H1 (cell line): ENCODE results near the gene UBASH3B. TPM values are rescaled to one million over a fixed set of nuclear protein-coding genes. Genes with fewer than 3 reads are reported as not detected.

ENCODE experiments used
- CTCF ChIA-PET: fragments of 300-600 bp; sonication (Branson Sonifier 250); formaldehyde crosslinking; loops from one replicate; lab custom pipeline; 2021; ENCODE audit not compliant: partially characterized antibody; lab: Charles Lee
- POLR2A ChIA-PET: fragments of 300-600 bp; sonication (Branson Sonifier 250); formaldehyde crosslinking; loops from one replicate; lab custom pipeline; 2021; ENCODE audit warnings: inconsistent platforms; ENCODE audit not compliant: partially characterized antibody; lab: Charles Lee
- DNase-seq, 2 experiments: peaks; one replicate each; pipeline versions ENCODE4 v3.0.0 to v3.0.0-alpha.2; 2010 to 2022; ENCODE audit warnings: low spot score in 2 of 2, low read depth in 1 of 2, mixed read lengths in 1 of 2
- FAIRE-seq: peaks from 2 replicates; lab custom pipeline; 2011; peaks lifted over from hg19 to GRCh38; lab: Jason Lieb, UNC
- H2AFZ ChIP-seq: 2 replicates; pipeline ENCODE4 v1.8.1; 2012; ENCODE audit warnings: low read length, inconsistent platforms
- H2AK5ac ChIP-seq: 2 replicates; pipeline ENCODE4 v1.6.1; 2013; ENCODE audit warnings: low read depth, low read length
- H2BK120ac ChIP-seq: replicated peaks from 2 replicates; pipeline ENCODE3; 2013; ENCODE audit warnings: low read depth, low read length, inconsistent platforms
- H2BK12ac ChIP-seq: 2 replicates; pipeline ENCODE4 v1.6.1; 2013; ENCODE audit warnings: low read depth, low read length
- H2BK15ac ChIP-seq: 2 replicates; pipeline ENCODE4 v1.6.1; 2013; ENCODE audit warnings: low read length
- H2BK20ac ChIP-seq: 2 replicates; pipeline ENCODE4 v1.6.1; 2013; ENCODE audit warnings: low read length
- H2BK5ac ChIP-seq: 2 replicates; pipeline ENCODE4 v1.6.1; 2013; ENCODE audit warnings: low read depth, low read length
- H3K14ac ChIP-seq: 2 replicates; pipeline ENCODE4 v1.6.1; 2013; ENCODE audit warnings: inconsistent platforms; ENCODE audit not compliant: insufficient read length
- H3K18ac ChIP-seq: 2 replicates; pipeline ENCODE4 v1.6.1; 2013; ENCODE audit warnings: low read length; ENCODE audit errors: extremely low read depth
- H3K23ac ChIP-seq: 2 replicates; pipeline ENCODE4 v1.6.1; 2013; ENCODE audit warnings: inconsistent platforms; ENCODE audit not compliant: insufficient read length
- H3K23me2 ChIP-seq: 2 replicates; pipeline ENCODE4 v1.6.1; 2013; ENCODE audit warnings: low read depth, low read length
- H3K27ac ChIP-seq: 2 replicates; pipeline ENCODE4 v1.6.1; 2011; ENCODE audit warnings: low read depth, low read length, inconsistent platforms
- H3K27me3 ChIP-seq, 4 experiments: replicated peaks in 1 of 4; 1 replicate in 1 of 4; 2 replicates in 3 of 4; pipeline versions ENCODE4 v1.6.1 to v1.8.1; 2011 to 2013; ENCODE audit warnings: low read length in 3 of 4, mild to moderate bottlenecking in 3 of 4, inconsistent platforms in 2 of 4, mixed read lengths in 2 of 4, moderate library complexity in 1 of 4; ENCODE audit not compliant: control insufficient read depth in 3 of 4, insufficient read depth in 3 of 4; ENCODE audit errors: extremely low read depth in 1 of 4
- H3K36me3 ChIP-seq, 4 experiments: 2 replicates each; pipeline versions ENCODE4 v1.6.1 to v1.8.1; 2011 to 2013; ENCODE audit warnings: mild to moderate bottlenecking in 4 of 4, low read length in 3 of 4, moderate library complexity in 2 of 4, control low read depth in 1 of 4, inconsistent platforms in 1 of 4; ENCODE audit not compliant: insufficient read depth in 4 of 4, control insufficient read depth in 2 of 4
- H3K4ac ChIP-seq: replicated peaks from 2 replicates; pipeline ENCODE3; 2013; ENCODE audit warnings: low read length, low read depth, mixed read lengths, inconsistent platforms; ENCODE audit not compliant: insufficient read length
- H3K4me1 ChIP-seq, 4 experiments: replicated peaks in 1 of 4; 1 replicate in 1 of 4; 2 replicates in 3 of 4; pipeline versions ENCODE4 v1.6.1 to v1.8.1; 2011 to 2013; ENCODE audit warnings: low read length in 3 of 4, inconsistent platforms in 2 of 4, mixed read lengths in 1 of 4; ENCODE audit not compliant: insufficient read depth in 4 of 4, control insufficient read depth in 3 of 4
- H3K4me2 ChIP-seq, 2 experiments: 2 replicates each; pipeline versions ENCODE4 v1.6.1 to v1.8.1; 2011 to 2013; ENCODE audit warnings: low read depth in 2 of 2, low read length in 2 of 2, control low read depth in 1 of 2, inconsistent platforms in 1 of 2, mild to moderate bottlenecking in 1 of 2; ENCODE audit not compliant: insufficient read depth in 1 of 2
- H3K4me3 ChIP-seq, 4 experiments: fragments of 200-600, 300-600 bp in 1 of 4; sonication (generic), shearing (Covaris generic), sonication (Bioruptor Twin) in 1 of 4; 2 replicates each; pipeline versions ENCODE4 v1.5.1 to v1.8.1; 2011 to 2016; ENCODE audit warnings: low read length in 4 of 4, low read depth in 3 of 4, control low read depth in 2 of 4, inconsistent platforms in 2 of 4, mild to moderate bottlenecking in 2 of 4, mixed read lengths in 1 of 4, moderate library complexity in 1 of 4; ENCODE audit not compliant: insufficient read depth in 2 of 4; ENCODE audit errors: extremely low read depth in 1 of 4
- H3K56ac ChIP-seq: replicated peaks from 2 replicates; pipeline ENCODE3; 2013; ENCODE audit warnings: low read depth, mild to moderate bottlenecking, mixed read lengths, low read length, inconsistent platforms; ENCODE audit not compliant: insufficient read length
- H3K79me1 ChIP-seq: 2 replicates; pipeline ENCODE4 v1.6.1; 2013; ENCODE audit warnings: low read depth, low read length, control low read depth
- H3K79me2 ChIP-seq, 2 experiments: 2 replicates each; pipeline versions ENCODE4 v1.6.1 to v1.8.1; 2012 to 2013; ENCODE audit warnings: low read length in 2 of 2, mild to moderate bottlenecking in 2 of 2, inconsistent platforms in 1 of 2; ENCODE audit not compliant: insufficient read depth in 2 of 2, control insufficient read depth in 1 of 2
- H3K9ac ChIP-seq, 4 experiments: replicated peaks in 1 of 4; 1 replicate in 1 of 4; 2 replicates in 3 of 4; pipeline versions ENCODE4 v1.6.1 to v1.8.1; 2011 to 2013; ENCODE audit warnings: low read depth in 3 of 4, low read length in 3 of 4, control low read depth in 2 of 4, mild to moderate bottlenecking in 2 of 4, moderate library complexity in 2 of 4, inconsistent platforms in 1 of 4; ENCODE audit errors: extremely low read depth in 1 of 4
- H3K9me3 ChIP-seq, 2 experiments: 2 replicates each; pipeline versions ENCODE4 v1.6.1 to v1.8.1; 2012 to 2013; ENCODE audit warnings: mild to moderate bottlenecking in 2 of 2, moderate library complexity in 2 of 2, control low read depth in 1 of 2, inconsistent platforms in 1 of 2, low read depth in 1 of 2, low read length in 1 of 2, mixed read lengths in 1 of 2; ENCODE audit not compliant: insufficient read depth in 2 of 2
- H4K20me1 ChIP-seq, 2 experiments: replicated peaks in 1 of 2; 2 replicates each; pipeline versions ENCODE3 to v1.8.1; 2011 to 2013; ENCODE audit warnings: inconsistent platforms in 2 of 2, low read length in 2 of 2, mild to moderate bottlenecking in 1 of 2; ENCODE audit not compliant: insufficient read depth in 2 of 2, control insufficient read depth in 1 of 2
- H4K5ac ChIP-seq: 2 replicates; pipeline ENCODE4 v1.6.1; 2013; ENCODE audit warnings: low read length, low read depth, mixed read lengths, inconsistent platforms; ENCODE audit not compliant: insufficient read length
- H4K8ac ChIP-seq: 2 replicates; pipeline ENCODE4 v1.8.0; 2013; ENCODE audit warnings: mild to moderate bottlenecking, moderate library complexity, low read length, inconsistent platforms; ENCODE audit not compliant: insufficient read depth; ENCODE audit errors: extremely low read depth
- H4K91ac ChIP-seq: replicated peaks from 2 replicates; pipeline ENCODE3; 2013; ENCODE audit warnings: low read length, mixed read lengths, inconsistent platforms; ENCODE audit not compliant: insufficient read length
- CBX8 ChIP-seq: fragments of 300-800, 300-1000 bp; sonication (generic); IDR thresholded peaks from 2 replicates; pipeline ENCODE4 v1.7.1; 2016; ENCODE audit warnings: low read depth, low read length, borderline replicate concordance
- CREB1 ChIP-seq: IDR thresholded peaks from 2 replicates; pipeline ENCODE4 v1.6.1; 2012; ENCODE audit warnings: inconsistent platforms
- E2F6 ChIP-seq: IDR thresholded peaks from 2 replicates; pipeline ENCODE4 v1.6.1; 2012; ENCODE audit warnings: inconsistent platforms
- HDAC2 ChIP-seq, 2 experiments: fragments of 300-600 bp in 1 of 2; sonication (generic) in 1 of 2; IDR thresholded peaks; 2 replicates each; pipeline ENCODE4 v1.6.1; 2011 to 2012; ENCODE audit warnings: low read depth in 2 of 2, low read length in 2 of 2, mild to moderate bottlenecking in 2 of 2, moderate library complexity in 2 of 2, borderline replicate concordance in 1 of 2, inconsistent platforms in 1 of 2
- KDM5A ChIP-seq: fragments of 200-600 bp; IDR thresholded peaks from 2 replicates; pipeline ENCODE4 v1.7.1; 2012; ENCODE audit warnings: mild to moderate bottlenecking, low read length, inconsistent platforms, mixed read lengths
- PHF8 ChIP-seq: fragments of 200-600 bp; sonication (generic); conservative IDR thresholded peaks from 2 replicates; pipeline ENCODE4 v1.7.1; 2012; ENCODE audit warnings: low read depth, mild to moderate bottlenecking, inconsistent platforms, low read length, moderate library complexity
- SAP30 ChIP-seq: fragments of 300-600 bp; sonication (generic); IDR thresholded peaks from 2 replicates; pipeline ENCODE4 v1.7.1; 2012; ENCODE audit warnings: low read length, moderate library complexity, mild to moderate bottlenecking, inconsistent platforms; ENCODE audit not compliant: insufficient read depth, insufficient replicate concordance
- SIRT6 ChIP-seq: IDR thresholded peaks from one replicate; pipeline ENCODE4 v1.7.1; 2012; ENCODE audit warnings: low read length, inconsistent platforms
- WGBS, 2 experiments: shearing (Covaris generic) in 1 of 2; methylation state at CpG; one replicate each; pipeline versions ENCODE4 v1.1.6 to v1.1.7; 2013 to 2015; ENCODE audit warnings: low lambda C conversion rate in 2 of 2, mixed read lengths in 2 of 2, inconsistent platforms in 1 of 2, low coverage in 1 of 2, missing lambda C conversion rate in 1 of 2; ENCODE audit not compliant: insufficient replicate concordance in 2 of 2, insufficient coverage in 1 of 2, insufficient read length in 1 of 2; ENCODE audit errors: extremely low coverage in 1 of 2, missing lambda C conversion rate in 1 of 2; 5-methylcytosine and 5-hydroxymethylcytosine counted together
- polyA plus RNA-seq, 7 experiments: library from polyadenylated mRNA; depleted of rRNA in 3 of 7; stranded (reverse) in 5 of 7; unstranded in 2 of 7; fragments of >200 nt in 5 of 7; fragments of 200-250 nt in 2 of 7; gene quantifications; 1 replicate in 5 of 7; 2 replicates in 1 of 7; 4 replicates in 1 of 7; pipeline versions ENCODE4 v1.2.1 to v1.2.3, GENCODE V29; 2011 to 2013; ENCODE audit warnings: missing spikeins in 2 of 7, mixed read lengths in 2 of 7
- total RNA-seq: library from RNA; stranded (reverse); fragmentation: NEBNext Ultra II Directional; extraction: Animal tissue kit (Norgen Biotek cat#: 25700); gene quantifications from 2 replicates; pipeline ENCODE4 v1.2.1, GENCODE V29; 2021
- TF ChIP-seq, protein P1 (sequence below), 3 experiments: IDR thresholded peaks; 1 replicate in 2 of 3; 2 replicates in 1 of 3; pipeline versions ENCODE4 v1.5.1 to v1.6.1; 2011; ENCODE audit warnings: low read length in 3 of 3, mild to moderate bottlenecking in 3 of 3, inconsistent platforms in 2 of 3, low read depth in 1 of 3, moderate library complexity in 1 of 3; ENCODE audit not compliant: insufficient read depth in 1 of 3; ENCODE audit errors: control extremely low read depth in 1 of 3

UBASH3B gene
- total and polyA plus RNA-seq, 2 of the 8 experiments (the other 6 are each of a cell fraction or from before 2014, with no cell fraction given): 7.5 to 9.5 TPM

GRCh38 chr11:122637541-122637940 is 18.0 kb upstream of the UBASH3B start:
- Histone ChIP-seq H2BK120ac (no peak overlapping the region), H3K9ac (no peak overlapping the region), H3K79me1 (no peaks in the 10 kb centered on the region), H2BK20ac (no peak overlapping the region), H3K4ac (no peak overlapping the region), H2AFZ (no peak overlapping the region), H3K4me1 (0 out of 7 replicates have a peak, but pooled peaks cover 0 to 2% (median 0%) of the 10 kb centered on the region in 4 experiments), H4K5ac (no peak overlapping the region), H3K27ac (no peak overlapping the region), H3K56ac (no peak overlapping the region), H4K91ac (no peak overlapping the region), H3K23ac (no peak overlapping the region), H3K4me3 (no peak overlapping the region), H3K9me3 (no peaks in the 10 kb centered on the region), H2BK12ac (no peak overlapping the region), H2BK5ac (no peak overlapping the region), H3K4me2 (no peak overlapping the region), H3K27me3 (no peaks in the 10 kb centered on the region), H3K79me2 (no peaks in the 10 kb centered on the region), H4K20me1 (no peaks in the 10 kb centered on the region), H2BK15ac (no peak overlapping the region), H2AK5ac (no peak overlapping the region), H3K14ac (no peak overlapping the region), H3K18ac (no peak overlapping the region), H3K36me3 (no peaks in the 10 kb centered on the region), H4K8ac (no peak overlapping the region), H3K23me2 (no peaks in the 10 kb centered on the region)
- CTCF ChIA-PET: interaction anchor here (0.6 to 17.5 kb wide), 9 partner anchors 9 to 197 kb away, joined by 3 to 290 read pairs (median 7); no protein-coding TSS in a partner anchor
- POLR2A ChIA-PET: interaction anchor here (0.8 kb wide), 1 partner anchor 14 kb away, joined by 3 read pairs; no protein-coding TSS in a partner anchor
- FAIRE-seq: no peak
- DNase-seq: no peak
- 90% methylated on average over 6 of the region's 6 CpGs; no CpG with 5 or more reads in 1 of the 2 experiments for WGBS, 2 experiments
- TF ChIP-seq SIRT6: no peak
- TF ChIP-seq HDAC2 (IDR thresholded peaks at IDR 0.05; ENCODE audit: borderline replicate concordance in 1 of 2, low read depth in 2 of 2, low read length in 2 of 2): no peak
- TF ChIP-seq PHF8: no peak
- TF ChIP-seq, protein P1, sequence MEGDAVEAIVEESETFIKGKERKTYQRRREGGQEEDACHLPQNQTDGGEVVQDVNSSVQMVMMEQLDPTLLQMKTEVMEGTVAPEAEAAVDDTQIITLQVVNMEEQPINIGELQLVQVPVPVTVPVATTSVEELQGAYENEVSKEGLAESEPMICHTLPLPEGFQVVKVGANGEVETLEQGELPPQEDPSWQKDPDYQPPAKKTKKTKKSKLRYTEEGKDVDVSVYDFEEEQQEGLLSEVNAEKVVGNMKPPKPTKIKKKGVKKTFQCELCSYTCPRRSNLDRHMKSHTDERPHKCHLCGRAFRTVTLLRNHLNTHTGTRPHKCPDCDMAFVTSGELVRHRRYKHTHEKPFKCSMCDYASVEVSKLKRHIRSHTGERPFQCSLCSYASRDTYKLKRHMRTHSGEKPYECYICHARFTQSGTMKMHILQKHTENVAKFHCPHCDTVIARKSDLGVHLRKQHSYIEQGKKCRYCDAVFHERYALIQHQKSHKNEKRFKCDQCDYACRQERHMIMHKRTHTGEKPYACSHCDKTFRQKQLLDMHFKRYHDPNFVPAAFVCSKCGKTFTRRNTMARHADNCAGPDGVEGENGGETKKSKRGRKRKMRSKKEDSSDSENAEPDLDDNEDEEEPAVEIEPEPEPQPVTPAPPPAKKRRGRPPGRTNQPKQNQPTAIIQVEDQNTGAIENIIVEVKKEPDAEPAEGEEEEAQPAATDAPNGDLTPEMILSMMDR (IDR thresholded peaks at IDR 0.05; ENCODE audit: control extremely low read depth in 1 of 3, insufficient read depth in 1 of 3, low read depth in 1 of 3, low read length in 3 of 3): no peak
- TF ChIP-seq SAP30: no peak
- no peak for TF ChIP-seq E2F6
- TF ChIP-seq CREB1: no peak
- no peak for TF ChIP-seq KDM5A
- TF ChIP-seq CBX8: no peak
